GM12864 (cell line): ENCODE results near the gene PAQR5.

Source experiments
- DNase-seq: peaks from one replicate; pipeline ENCODE4 v3.0.0-alpha.2; 2011; ENCODE audit warnings: low read depth
- H3K4me3 ChIP-seq: 2 replicates; pipeline ENCODE4 v1.5.1; 2011; ENCODE audit warnings: mild to moderate bottlenecking, low read depth, low read length, control low read depth
- TF ChIP-seq, protein P1 (sequence below): IDR thresholded peaks from 2 replicates; pipeline ENCODE4 v1.5.1; 2011; ENCODE audit warnings: low read depth, mild to moderate bottlenecking, moderate library complexity, low read length, control low read depth, inconsistent platforms; ENCODE audit errors: missing control alignments

The PAQR5 gene

DNA sequence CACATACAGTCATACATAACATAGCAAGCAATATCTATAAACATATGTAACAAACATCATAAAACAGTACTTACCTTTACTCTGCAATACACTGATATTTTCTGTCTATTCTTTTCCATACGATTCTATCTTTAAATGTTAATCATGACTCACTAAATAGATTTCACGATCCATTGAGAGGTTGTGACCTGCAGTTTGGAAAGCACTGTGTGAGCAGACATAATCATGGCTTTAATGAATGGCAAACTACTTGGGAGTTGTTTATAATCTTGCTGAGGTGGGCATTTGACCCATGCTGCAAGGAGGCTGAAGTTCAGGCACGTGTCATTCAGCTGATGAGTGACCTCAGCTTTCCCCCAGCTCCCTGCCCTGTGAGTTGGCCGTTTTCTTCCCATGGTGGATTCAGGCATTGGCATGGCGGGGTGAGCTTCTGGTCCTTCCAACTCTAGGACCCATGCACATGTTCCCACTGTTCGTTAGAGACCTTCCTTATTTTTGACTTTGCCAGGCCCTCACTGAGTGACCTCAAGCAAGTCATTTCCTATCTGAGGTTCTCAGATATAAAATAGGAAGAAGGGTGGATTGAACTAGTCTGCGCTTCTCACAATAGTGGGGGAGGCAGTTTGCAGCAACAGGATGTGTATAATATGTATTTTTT lies 41.7 kb downstream of the PAQR5 start:
- no peak for DNase-seq
- TF ChIP-seq, protein P1, sequence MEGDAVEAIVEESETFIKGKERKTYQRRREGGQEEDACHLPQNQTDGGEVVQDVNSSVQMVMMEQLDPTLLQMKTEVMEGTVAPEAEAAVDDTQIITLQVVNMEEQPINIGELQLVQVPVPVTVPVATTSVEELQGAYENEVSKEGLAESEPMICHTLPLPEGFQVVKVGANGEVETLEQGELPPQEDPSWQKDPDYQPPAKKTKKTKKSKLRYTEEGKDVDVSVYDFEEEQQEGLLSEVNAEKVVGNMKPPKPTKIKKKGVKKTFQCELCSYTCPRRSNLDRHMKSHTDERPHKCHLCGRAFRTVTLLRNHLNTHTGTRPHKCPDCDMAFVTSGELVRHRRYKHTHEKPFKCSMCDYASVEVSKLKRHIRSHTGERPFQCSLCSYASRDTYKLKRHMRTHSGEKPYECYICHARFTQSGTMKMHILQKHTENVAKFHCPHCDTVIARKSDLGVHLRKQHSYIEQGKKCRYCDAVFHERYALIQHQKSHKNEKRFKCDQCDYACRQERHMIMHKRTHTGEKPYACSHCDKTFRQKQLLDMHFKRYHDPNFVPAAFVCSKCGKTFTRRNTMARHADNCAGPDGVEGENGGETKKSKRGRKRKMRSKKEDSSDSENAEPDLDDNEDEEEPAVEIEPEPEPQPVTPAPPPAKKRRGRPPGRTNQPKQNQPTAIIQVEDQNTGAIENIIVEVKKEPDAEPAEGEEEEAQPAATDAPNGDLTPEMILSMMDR: no peak
- no peak overlapping the region for H3K4me3 ChIP-seq

- TF ChIP-seq, protein P1: no peak
- H3K4me3 ChIP-seq: no peak overlapping the region
- DNase-seq: no peak
Measured at GRCh38 chr15:69341356-69341755, 42.6 kb downstream of the PAQR5 start.

DNA sequence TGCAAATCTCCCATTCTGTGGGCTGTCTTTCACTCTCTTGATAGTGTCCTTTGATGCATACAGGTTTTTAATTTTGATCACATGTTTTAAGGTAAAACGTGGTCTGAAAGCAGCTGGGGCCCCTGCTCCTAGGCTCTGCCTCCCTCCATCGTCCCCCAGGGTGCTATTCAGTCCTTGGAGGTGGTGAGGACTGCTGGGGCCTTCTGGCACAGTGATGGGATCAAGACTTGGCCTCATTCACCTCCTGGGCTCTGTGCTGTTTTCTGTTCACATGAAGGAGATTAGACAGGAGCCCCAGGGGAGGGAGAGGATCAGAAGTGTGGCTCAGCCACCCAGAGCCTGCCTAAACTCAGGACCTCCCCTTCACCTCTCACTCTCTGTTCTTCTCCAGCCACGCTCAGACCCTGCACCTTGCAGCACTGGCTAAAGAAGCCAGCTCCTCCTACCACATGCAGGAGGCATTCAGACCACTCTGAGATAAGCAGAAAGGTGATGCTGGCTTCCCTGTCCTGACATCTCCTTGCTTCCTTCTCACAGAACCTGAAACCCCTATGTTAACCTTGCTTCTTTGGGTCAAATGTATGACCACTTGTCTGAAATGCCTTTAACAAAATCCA lies 43.9 kb downstream of the PAQR5 start:
- no peak overlapping the region for H3K4me3 ChIP-seq
- TF ChIP-seq, protein P1: no peak
- DNase-seq: no peak

- H3K4me3 ChIP-seq: no peak overlapping the region
- DNase-seq: no peak
- TF ChIP-seq, protein P1: no peak
Measured at GRCh38 chr15:69343133-69343532, 44.4 kb downstream of the PAQR5 start.

DNA sequence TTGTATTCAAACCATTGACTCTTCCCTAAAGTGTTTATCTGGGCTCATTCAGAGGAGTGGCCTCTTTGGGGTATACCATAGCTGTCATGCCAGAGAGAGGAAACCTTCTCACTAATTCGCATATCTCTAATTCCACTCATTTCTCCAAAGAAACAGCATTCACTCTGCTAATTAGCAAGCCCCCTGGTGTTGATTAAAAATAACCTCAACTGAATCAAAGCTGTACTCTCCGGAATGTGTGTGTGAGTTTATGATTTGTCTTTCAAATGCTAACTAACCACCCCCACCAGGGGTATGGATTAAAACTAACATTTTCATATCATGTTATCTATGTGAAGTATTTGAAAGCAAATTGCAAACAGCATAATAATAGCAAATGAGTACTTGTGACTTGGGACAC lies 45.5 kb downstream of the PAQR5 start:
- no peak for DNase-seq
- TF ChIP-seq, protein P1: no peak
- no peak overlapping the region for H3K4me3 ChIP-seq

- no peak overlapping the region for H3K4me3 ChIP-seq
- no peak for DNase-seq
- TF ChIP-seq, protein P1: no peak
Measured at GRCh38 chr15:69346112-69346511, 47.4 kb downstream of the PAQR5 start.

GRCh38 chr15:69351333-69351732 lies 52.6 kb downstream of the PAQR5 start:
- no peak overlapping the region for H3K4me3 ChIP-seq
- DNase-seq: no peak
- TF ChIP-seq, protein P1: no peak
